ENCODE data around the gene RBM15.

GRCh38 chr1:110302836-110303235, 36.3 kb upstream of the RBM15 start:
- TF ChIP-seq CTCF (IDR thresholded peaks at IDR 0.05; ENCODE audit: low read depth, low read length) (no peak), POLR2A (IDR thresholded peaks at IDR 0.05; ENCODE audit: extremely low read depth, insufficient read length) (no peak), MAX (IDR thresholded peaks at IDR 0.05; ENCODE audit: low read depth, low read length) (no peak), MYC (IDR thresholded peaks at IDR 0.05; ENCODE audit: low read depth, low read length) (no peak)

Measured in NB4 (cell line).